ENCODE results near the gene DBNL. TPM values are rescaled to one million over a fixed set of nuclear protein-coding genes. Genes with fewer than 3 reads are reported as not detected.

Gene DBNL
- total RNA-seq, 2 donors from 2014 or later, result 81.4 to 106 TPM

DNA sequence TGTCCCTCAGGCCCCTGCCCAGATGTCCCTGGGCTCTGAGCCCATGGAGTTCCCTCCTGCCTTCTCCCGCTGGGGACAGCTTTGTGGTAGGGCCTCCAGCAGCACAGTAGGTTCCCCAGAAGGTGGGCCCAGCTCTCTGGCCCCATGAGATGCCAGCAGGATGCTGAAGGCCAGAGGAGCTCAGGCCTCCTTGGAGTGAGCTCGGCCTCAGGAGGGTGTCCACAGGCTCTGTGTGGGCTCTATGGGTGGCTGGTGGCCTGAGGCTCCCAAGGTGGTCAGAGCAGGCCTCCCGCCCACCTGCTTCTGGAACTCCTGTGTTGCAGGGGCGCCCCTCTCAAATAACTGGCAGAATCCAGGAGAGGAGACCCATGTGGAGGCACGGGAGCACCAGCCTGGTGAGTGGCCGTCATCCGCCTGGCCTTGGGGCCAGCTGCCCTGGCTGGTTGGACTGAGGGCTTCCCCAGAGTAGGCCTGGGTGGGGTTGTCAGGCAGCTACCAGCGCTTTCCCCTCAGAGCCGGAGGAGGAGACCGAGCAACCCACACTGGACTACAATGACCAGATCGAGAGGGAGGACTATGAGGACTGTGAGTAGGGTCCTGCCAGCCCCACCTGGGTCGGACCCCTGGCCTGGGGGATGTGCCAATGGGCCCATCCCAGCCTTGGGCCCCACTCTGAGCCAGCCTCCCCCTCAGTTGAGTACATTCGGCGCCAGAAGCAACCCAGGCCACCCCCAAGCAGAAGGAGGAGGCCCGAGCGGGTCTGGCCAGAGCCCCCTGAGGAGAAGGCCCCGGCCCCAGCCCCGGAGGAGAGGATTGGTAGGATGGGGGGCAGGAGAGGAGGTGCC, 62.8 kb downstream of the DBNL start:
- Histone ChIP-seq H3K9me3 (no peaks in the 10 kb centered on the region), H3K4me3 (no peak overlapping the region), H3K27me3 (peaks cover 11% of the 10 kb centered on the region), H3K36me3 (no peaks in the 10 kb centered on the region), H3K27ac (no peak overlapping the region), H3K9ac (ENCODE audit: low read depth in 2 of 2, low read length in 2 of 2) (peak overlapping the region in 1 of 2 donors; percentile 12), H3K4me1 (no peaks in the 10 kb centered on the region)
- TF ChIP-seq, protein P1, sequence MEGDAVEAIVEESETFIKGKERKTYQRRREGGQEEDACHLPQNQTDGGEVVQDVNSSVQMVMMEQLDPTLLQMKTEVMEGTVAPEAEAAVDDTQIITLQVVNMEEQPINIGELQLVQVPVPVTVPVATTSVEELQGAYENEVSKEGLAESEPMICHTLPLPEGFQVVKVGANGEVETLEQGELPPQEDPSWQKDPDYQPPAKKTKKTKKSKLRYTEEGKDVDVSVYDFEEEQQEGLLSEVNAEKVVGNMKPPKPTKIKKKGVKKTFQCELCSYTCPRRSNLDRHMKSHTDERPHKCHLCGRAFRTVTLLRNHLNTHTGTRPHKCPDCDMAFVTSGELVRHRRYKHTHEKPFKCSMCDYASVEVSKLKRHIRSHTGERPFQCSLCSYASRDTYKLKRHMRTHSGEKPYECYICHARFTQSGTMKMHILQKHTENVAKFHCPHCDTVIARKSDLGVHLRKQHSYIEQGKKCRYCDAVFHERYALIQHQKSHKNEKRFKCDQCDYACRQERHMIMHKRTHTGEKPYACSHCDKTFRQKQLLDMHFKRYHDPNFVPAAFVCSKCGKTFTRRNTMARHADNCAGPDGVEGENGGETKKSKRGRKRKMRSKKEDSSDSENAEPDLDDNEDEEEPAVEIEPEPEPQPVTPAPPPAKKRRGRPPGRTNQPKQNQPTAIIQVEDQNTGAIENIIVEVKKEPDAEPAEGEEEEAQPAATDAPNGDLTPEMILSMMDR (IDR thresholded peaks at IDR 0.05), result no peak
- no peak for DNase-seq
- intact Hi-C loops (cut with DNase I), result no loop called here

DNA sequence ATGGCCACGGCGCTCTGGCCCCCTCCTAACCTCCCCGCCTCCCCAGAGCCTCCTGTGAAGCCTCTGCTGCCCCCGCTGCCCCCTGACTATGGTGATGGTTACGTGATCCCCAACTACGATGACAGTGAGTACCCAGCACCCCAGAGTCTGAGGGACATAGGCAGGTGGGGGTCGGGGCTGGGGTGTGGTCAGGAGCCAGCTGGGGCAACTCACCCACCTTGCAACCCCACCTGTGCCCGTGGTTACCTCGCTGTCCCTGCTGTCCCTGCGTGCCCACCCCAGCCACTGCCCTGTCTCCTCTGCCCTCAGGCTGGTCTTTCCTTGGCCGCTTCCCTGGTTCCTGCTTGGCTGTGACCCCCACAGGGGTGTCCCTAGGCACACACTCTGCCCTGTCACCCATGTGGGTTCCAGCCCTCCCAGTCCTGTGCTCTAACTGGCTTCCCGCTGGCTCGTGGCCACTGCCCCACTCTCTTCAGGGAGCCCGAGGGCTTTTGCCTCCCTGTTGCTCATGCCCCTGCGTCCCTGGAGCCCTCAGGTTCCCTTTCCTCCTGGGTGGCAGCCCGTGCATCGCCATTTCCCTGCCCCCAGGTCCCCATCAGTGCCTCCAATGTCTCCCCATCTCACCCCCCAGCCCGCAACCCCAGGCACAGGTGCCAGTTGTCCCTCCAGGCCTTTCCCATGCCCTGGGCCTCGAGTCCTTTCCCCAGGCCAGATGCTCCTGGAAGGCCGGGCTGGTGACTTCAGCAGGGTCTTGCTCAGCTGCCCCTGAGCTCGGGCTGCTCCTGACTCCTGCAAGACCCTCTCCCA, 63.7 kb downstream of the DBNL start:
- DNase-seq, result no peak
- Histone ChIP-seq H3K27ac (no peak overlapping the region), H3K4me1 (no peaks in the 10 kb centered on the region), H3K9ac (ENCODE audit: low read depth in 2 of 2, low read length in 2 of 2) (no peak overlapping the region), H3K27me3 (peaks cover 11% of the 10 kb centered on the region), H3K4me3 (no peak overlapping the region), H3K36me3 (no peaks in the 10 kb centered on the region), H3K9me3 (no peaks in the 10 kb centered on the region)
- intact Hi-C loops (cut with DNase I), result no loop called here
- TF ChIP-seq, protein P1 (IDR thresholded peaks at IDR 0.05), result no peak

DNA sequence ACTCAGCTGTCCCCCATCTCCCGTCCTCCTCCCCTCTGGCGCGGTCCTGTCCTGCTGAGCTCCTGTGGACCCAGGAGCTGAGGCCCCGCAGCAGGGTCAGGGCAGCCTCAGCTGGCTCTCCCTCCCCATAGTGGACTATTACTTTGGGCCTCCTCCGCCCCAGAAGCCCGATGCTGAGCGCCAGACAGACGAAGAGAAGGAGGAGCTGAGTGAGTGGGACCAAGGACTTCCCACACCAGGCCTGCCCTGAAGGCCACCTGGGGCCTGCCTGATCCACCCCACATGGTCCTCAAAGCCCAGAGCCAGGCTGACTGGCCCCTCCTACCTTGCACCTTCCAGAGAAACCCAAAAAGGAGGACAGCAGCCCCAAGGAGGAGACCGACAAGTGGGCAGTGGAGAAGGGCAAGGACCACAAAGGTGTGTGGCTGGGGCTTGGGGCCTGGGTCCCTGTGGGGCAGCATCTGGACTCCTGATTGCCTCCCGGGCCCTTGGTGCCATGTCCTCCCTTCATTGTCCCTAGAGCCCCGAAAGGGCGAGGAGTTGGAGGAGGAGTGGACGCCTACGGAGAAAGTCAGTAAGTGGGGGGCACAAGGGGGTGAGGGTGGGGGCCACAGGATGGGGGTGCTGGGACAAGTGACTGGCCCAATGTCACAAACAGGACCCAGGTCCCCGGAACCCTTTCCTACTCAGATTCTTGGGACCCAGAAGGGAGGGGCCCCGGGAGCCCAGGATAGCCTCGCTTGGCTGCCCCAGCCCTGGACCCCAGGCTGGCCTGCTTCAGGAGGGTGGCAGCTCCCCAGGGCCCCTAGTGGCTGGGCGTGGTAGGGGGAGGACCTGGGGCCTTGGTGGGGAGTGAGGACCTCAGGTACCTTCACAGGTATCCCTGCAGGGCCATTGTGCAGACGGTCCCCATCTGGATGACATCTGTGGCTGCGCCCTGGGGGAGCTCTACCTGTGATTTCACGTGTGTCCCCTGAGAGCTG, 64.6 kb downstream of the DBNL start:
- H3K27ac ChIP-seq, result no peak overlapping the region
- intact Hi-C loops (cut with DNase I), result no loop called here
- no peaks in the 10 kb centered on the region for H3K4me1 ChIP-seq
- peaks cover 7% of the 10 kb centered on the region for H3K27me3 ChIP-seq
- no peak overlapping the region for H3K4me3 ChIP-seq
- H3K36me3 ChIP-seq, result no peaks in the 10 kb centered on the region
- TF ChIP-seq, protein P1 (IDR thresholded peaks at IDR 0.05), result no peak
- H3K9me3 ChIP-seq, result no peaks in the 10 kb centered on the region
- H3K9ac ChIP-seq (ENCODE audit: low read depth in 2 of 2, low read length in 2 of 2), result no peak overlapping the region
- DNase-seq, result no peak

DNA sequence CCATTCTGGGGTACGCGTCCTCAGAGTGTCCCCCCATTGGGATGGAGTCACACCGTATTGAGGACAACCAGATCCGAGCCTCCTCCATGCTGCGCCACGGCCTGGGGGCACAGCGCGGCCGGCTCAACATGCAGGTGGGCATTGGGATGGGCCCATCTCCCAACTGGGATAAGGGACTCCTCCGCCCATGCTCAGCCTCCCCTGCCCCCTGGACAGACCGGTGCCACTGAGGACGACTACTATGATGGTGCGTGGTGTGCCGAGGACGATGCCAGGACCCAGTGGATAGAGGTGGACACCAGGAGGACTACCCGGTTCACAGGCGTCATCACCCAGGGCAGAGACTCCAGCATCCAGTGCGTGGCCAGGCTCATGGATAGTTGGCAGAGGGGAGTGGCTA, 65.5 kb downstream of the DBNL start:
- Histone ChIP-seq H3K4me3 (no peak overlapping the region), H3K27me3 (peaks cover 2% of the 10 kb centered on the region), H3K36me3 (no peaks in the 10 kb centered on the region), H3K9me3 (no peaks in the 10 kb centered on the region), H3K4me1 (no peaks in the 10 kb centered on the region), H3K27ac (no peak overlapping the region), H3K9ac (ENCODE audit: low read depth in 2 of 2, low read length in 2 of 2) (no peak overlapping the region)
- DNase-seq, result no peak
- TF ChIP-seq, protein P1 (IDR thresholded peaks at IDR 0.05), result no peak
- intact Hi-C loops (cut with DNase I), result no loop called here
